GM21526 (cell line): ENCODE data around the gene ATF4.
"Not testable (repeated sequence)": the region's sequence is repeated elsewhere in the genome, so short reads cannot be mapped to it uniquely, and the experiment has no call there.

Experiments used
- ATAC-seq: cut with Tn5 transposase; IDR thresholded peaks from one replicate; pipeline ENCODE4 v1.9.1; 2021; ENCODE audit warnings: moderate library complexity; ENCODE audit not compliant: unreplicated experiment, low FRiP score

The ATF4 gene

GRCh38 chr22:39488563-39489083, 31.7 kb upstream of the ATF4 start:
- no peak for ATAC-seq

- ATAC-seq, result no peak
These were observed 31.0 kb upstream of the ATF4 start for GRCh38 chr22:39489094-39490068.

GRCh38 chr22:39490135-39490798, 30.1 kb upstream of the ATF4 start:
- ATAC-seq, result peak; percentile 61

DNA sequence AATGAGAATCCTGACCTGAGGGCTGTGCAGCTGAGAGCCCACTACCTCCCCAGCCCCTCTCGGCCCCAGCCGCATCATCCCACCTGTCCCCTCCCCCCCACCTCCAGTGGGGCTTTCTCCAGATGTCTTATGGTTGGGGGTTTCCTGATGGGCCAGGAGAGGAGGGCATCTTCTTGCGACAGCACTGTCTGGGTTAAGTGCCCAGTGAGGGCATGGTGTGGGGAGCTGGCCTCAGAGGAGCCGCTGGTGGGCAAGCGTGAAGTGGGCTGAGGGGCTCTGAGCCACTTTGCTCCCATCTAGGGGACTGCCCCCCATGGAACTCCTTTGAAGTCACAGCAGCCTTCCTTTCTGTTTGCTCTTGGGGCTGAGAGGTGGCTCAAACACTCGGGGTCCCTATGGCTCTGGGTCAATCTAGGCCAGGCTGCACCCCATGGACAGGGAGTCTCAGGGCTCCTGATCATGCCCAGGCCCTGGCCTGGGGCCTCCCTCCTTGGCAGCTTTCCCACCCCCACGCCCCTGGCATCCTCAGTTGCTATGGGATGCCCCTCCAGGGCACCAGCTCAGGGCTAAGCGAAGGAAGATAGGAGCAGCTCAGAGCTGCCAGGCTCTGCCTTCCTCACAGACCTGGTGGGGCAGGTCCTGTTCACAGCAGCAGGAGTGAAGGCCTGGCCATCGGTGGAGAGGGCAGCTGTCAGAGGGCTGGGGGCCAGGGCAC, 29.2 kb upstream of the ATF4 start:
- ATAC-seq, result no peak

DNA sequence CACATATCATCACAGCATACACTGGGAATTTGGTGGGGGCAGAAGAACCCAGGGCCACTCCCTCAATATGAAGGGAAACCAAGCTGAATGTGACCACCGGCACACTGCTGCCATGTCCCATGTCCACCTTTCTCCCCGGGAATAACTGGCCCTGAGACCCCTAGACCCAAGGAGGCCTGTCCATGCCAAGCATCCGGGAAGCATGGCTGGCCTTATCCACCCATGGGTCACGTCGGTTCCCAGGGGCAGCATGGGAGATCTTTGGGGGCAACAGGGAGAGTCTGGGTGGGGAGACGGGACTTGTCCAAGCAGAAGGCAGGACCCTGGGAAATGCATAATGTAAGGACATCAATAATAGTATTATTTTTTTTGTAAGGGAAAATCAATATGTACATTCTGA, 28.7 kb upstream of the ATF4 start:
- ATAC-seq, result no peak

- no peak for ATAC-seq
These were observed 28.2 kb upstream of the ATF4 start for GRCh38 chr22:39492186-39492585.

DNA sequence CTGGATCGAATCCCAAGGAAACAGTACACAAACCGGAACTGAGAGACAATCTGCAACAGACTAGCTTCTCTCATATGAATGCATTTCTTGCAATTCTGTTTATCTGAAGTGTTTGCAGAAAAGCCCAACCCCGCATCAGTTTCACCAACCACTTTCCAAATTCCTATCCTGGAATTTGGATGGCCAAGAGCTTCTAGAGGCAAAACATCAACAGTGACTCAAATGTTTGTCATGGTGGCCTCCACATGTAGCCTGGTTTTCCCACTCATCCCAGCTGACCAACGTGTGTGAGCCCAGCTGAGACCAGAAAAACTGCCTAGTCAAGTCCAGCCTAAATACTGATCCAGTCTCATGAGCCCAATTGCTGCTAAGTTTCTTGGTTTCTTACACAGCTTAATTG, 26.6 kb upstream of the ATF4 start:
- ATAC-seq, result no peak

DNA sequence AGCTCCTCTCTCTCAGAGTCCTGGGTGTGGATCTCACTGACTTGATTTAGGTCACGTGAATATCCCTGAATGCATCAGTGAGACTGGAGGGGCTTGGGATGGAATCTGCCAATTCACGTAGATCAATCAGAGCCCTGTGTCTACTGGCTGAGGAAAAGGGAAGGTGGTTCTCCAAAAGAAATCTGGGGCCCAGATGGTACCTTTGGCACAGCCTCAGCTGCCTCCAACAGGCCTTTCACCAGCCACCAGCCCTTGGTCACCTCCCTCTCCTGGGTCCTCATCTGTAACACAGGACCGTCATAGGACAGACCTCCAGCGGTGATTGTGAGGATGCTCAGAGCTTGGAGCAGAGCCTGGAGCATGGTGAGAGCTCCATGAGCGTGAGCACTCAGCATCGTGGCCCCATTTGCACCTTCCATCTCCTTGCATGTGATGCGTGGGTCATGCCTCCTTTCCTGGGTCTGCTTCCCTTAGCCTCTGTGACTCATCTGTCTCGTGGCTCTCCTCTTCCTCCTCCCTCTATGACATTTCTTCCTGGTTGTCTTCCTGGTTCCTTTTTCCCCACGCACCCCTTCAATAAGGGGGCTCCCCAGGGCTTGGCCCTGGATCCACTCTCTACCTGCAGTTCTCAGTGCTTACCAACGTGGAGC, 25.8 kb upstream of the ATF4 start:
- ATAC-seq, result no peak

GRCh38 chr22:39496131-39496838, 24.1 kb upstream of the ATF4 start:
- ATAC-seq, result no peak

GRCh38 chr22:39497429-39497828, 22.9 kb upstream of the ATF4 start:
- no peak for ATAC-seq

GRCh38 chr22:39498368-39498767, 22.0 kb upstream of the ATF4 start:
- ATAC-seq, result no peak

GRCh38 chr22:39498802-39499201, 21.6 kb upstream of the ATF4 start:
- ATAC-seq, result no peak

DNA sequence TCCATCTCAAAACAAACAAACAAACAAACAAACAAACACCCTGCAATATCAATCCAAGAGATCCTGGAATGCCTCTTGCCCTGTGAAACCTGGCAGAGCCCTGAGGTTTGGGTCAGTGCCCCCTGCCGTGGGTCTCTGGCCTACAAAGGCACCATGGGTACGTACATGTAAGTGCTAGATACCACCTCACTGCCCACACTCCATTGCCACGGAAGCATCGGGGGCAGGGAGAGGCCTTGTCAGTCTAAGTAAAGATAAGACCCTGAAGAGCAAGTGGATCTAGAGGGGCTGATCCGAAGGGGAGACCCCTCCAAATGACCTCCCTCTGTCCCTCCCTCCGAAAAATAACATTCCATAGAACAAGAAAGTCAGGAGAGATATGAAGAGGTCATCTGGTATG, 20.3 kb upstream of the ATF4 start:
- no peak for ATAC-seq

DNA sequence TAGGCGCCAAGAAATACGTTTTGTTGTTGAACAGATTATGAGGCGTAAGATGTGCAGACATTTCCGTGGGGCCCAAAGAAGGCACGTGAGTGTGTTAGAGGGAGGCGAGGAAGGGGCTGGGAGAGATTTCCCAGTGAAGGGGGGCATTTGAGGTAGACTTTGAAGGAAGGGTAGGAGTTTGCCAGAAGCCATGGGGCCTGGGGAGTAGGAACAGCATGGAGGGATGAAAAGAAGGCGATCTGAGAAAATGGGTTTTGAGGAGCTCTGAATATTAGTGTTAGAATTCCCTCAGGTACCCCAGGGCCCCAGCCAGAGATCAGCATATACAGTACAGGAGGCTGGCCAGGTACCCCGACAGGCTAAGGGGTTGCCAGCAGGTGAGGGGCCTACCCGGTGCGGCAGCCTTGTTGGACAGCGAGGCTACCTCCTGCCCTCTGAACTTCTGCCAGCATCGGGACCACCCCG, 18.7 kb upstream of the ATF4 start:
- peak; percentile 11 for ATAC-seq

- ATAC-seq, result peak; percentile 85
These were observed 18.1 kb upstream of the ATF4 start, which contains the start of gene MIEF1 for GRCh38 chr22:39502109-39502788. Gene MIEF1, plus strand, starts transcription at chr22:39502290. Its CDS starts 9,005 bp downstream, at chr22:39511295.

GRCh38 chr22:39502789-39503409, 17.5 kb upstream of the ATF4 start:
- ATAC-seq, result no peak

DNA sequence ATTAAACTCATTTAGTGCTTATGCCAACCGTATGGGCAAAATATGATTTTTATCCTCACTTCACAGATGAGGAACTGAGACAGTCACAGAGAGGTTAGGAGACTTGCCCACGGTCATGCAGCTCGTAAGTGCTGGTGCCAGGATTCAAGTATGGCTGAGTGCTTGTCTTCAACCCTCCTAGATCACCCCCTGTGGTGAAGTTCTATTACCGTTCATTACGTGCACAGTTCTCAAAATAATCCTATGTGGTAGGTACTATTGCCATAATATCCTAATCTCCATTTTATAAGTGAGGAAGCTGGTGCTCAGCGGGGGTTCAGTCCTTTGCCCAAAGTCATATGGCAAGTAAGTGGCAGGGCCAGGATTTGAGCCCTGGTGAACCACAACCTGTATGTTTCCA, 16.7 kb upstream of the ATF4 start:
- ATAC-seq, result no peak

DNA sequence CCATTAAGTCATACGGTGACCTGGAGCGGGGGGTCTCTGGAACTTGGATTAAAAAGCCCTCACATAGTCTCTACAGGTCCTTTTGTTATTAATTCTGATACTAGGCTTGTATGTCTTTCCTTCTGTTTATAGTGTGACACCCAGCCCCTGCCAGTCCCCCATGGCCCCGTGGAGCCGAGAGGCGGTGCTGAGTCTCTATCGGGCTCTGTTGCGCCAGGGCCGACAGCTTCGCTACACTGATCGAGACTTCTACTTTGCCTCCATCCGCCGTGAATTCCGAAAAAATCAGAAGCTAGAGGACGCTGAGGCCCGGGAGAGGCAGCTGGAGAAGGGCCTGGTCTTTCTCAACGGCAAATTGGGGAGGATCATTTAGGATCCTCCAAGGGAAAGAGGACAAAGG, 16.3 kb upstream of the ATF4 start:
- no peak for ATAC-seq

- not testable (repeated sequence) for ATAC-seq
These were observed 13.3 kb upstream of the ATF4 start for GRCh38 chr22:39507021-39507420.
